H1 (cell line): ENCODE data around the gene GZMM. TPM values are rescaled to one million over a fixed set of nuclear protein-coding genes. Genes with fewer than 3 reads are reported as not detected.

ENCODE experiments used
- CTCF ChIA-PET: fragments of 300-600 bp; sonication (Branson Sonifier 250); formaldehyde crosslinking; loops from one replicate; lab custom pipeline; 2021; ENCODE audit not compliant: partially characterized antibody; lab: Charles Lee
- POLR2A ChIA-PET: fragments of 300-600 bp; sonication (Branson Sonifier 250); formaldehyde crosslinking; loops from one replicate; lab custom pipeline; 2021; ENCODE audit warnings: inconsistent platforms; ENCODE audit not compliant: partially characterized antibody; lab: Charles Lee
- DNase-seq, 2 experiments: peaks; one replicate each; pipeline versions ENCODE4 v3.0.0 to v3.0.0-alpha.2; 2010 to 2022; ENCODE audit warnings: low spot score in 2 of 2, low read depth in 1 of 2, mixed read lengths in 1 of 2
- FAIRE-seq: peaks from 2 replicates; lab custom pipeline; 2011; peaks lifted over from hg19 to GRCh38; lab: Jason Lieb, UNC
- H2AFZ ChIP-seq: 2 replicates; pipeline ENCODE4 v1.8.1; 2012; ENCODE audit warnings: low read length, inconsistent platforms
- H2AK5ac ChIP-seq: 2 replicates; pipeline ENCODE4 v1.6.1; 2013; ENCODE audit warnings: low read depth, low read length
- H2BK120ac ChIP-seq: replicated peaks from 2 replicates; pipeline ENCODE3; 2013; ENCODE audit warnings: low read depth, low read length, inconsistent platforms
- H2BK12ac ChIP-seq: 2 replicates; pipeline ENCODE4 v1.6.1; 2013; ENCODE audit warnings: low read depth, low read length
- H2BK15ac ChIP-seq: 2 replicates; pipeline ENCODE4 v1.6.1; 2013; ENCODE audit warnings: low read length
- H2BK20ac ChIP-seq: 2 replicates; pipeline ENCODE4 v1.6.1; 2013; ENCODE audit warnings: low read length
- H2BK5ac ChIP-seq: 2 replicates; pipeline ENCODE4 v1.6.1; 2013; ENCODE audit warnings: low read depth, low read length
- H3K14ac ChIP-seq: 2 replicates; pipeline ENCODE4 v1.6.1; 2013; ENCODE audit warnings: inconsistent platforms; ENCODE audit not compliant: insufficient read length
- H3K18ac ChIP-seq: 2 replicates; pipeline ENCODE4 v1.6.1; 2013; ENCODE audit warnings: low read length; ENCODE audit errors: extremely low read depth
- H3K23ac ChIP-seq: 2 replicates; pipeline ENCODE4 v1.6.1; 2013; ENCODE audit warnings: inconsistent platforms; ENCODE audit not compliant: insufficient read length
- H3K23me2 ChIP-seq: 2 replicates; pipeline ENCODE4 v1.6.1; 2013; ENCODE audit warnings: low read depth, low read length
- H3K27ac ChIP-seq: 2 replicates; pipeline ENCODE4 v1.6.1; 2011; ENCODE audit warnings: low read depth, low read length, inconsistent platforms
- H3K27me3 ChIP-seq, 4 experiments: replicated peaks in 1 of 4; 1 replicate in 1 of 4; 2 replicates in 3 of 4; pipeline versions ENCODE4 v1.6.1 to v1.8.1; 2011 to 2013; ENCODE audit warnings: low read length in 3 of 4, mild to moderate bottlenecking in 3 of 4, inconsistent platforms in 2 of 4, mixed read lengths in 2 of 4, moderate library complexity in 1 of 4; ENCODE audit not compliant: control insufficient read depth in 3 of 4, insufficient read depth in 3 of 4; ENCODE audit errors: extremely low read depth in 1 of 4
- H3K36me3 ChIP-seq, 4 experiments: 2 replicates each; pipeline versions ENCODE4 v1.6.1 to v1.8.1; 2011 to 2013; ENCODE audit warnings: mild to moderate bottlenecking in 4 of 4, low read length in 3 of 4, moderate library complexity in 2 of 4, control low read depth in 1 of 4, inconsistent platforms in 1 of 4; ENCODE audit not compliant: insufficient read depth in 4 of 4, control insufficient read depth in 2 of 4
- H3K4ac ChIP-seq: replicated peaks from 2 replicates; pipeline ENCODE3; 2013; ENCODE audit warnings: low read length, low read depth, mixed read lengths, inconsistent platforms; ENCODE audit not compliant: insufficient read length
- H3K4me1 ChIP-seq, 4 experiments: replicated peaks in 1 of 4; 1 replicate in 1 of 4; 2 replicates in 3 of 4; pipeline versions ENCODE4 v1.6.1 to v1.8.1; 2011 to 2013; ENCODE audit warnings: low read length in 3 of 4, inconsistent platforms in 2 of 4, mixed read lengths in 1 of 4; ENCODE audit not compliant: insufficient read depth in 4 of 4, control insufficient read depth in 3 of 4
- H3K4me2 ChIP-seq, 2 experiments: 2 replicates each; pipeline versions ENCODE4 v1.6.1 to v1.8.1; 2011 to 2013; ENCODE audit warnings: low read depth in 2 of 2, low read length in 2 of 2, control low read depth in 1 of 2, inconsistent platforms in 1 of 2, mild to moderate bottlenecking in 1 of 2; ENCODE audit not compliant: insufficient read depth in 1 of 2
- H3K4me3 ChIP-seq, 4 experiments: fragments of 200-600, 300-600 bp in 1 of 4; sonication (generic), shearing (Covaris generic), sonication (Bioruptor Twin) in 1 of 4; 2 replicates each; pipeline versions ENCODE4 v1.5.1 to v1.8.1; 2011 to 2016; ENCODE audit warnings: low read length in 4 of 4, low read depth in 3 of 4, control low read depth in 2 of 4, inconsistent platforms in 2 of 4, mild to moderate bottlenecking in 2 of 4, mixed read lengths in 1 of 4, moderate library complexity in 1 of 4; ENCODE audit not compliant: insufficient read depth in 2 of 4; ENCODE audit errors: extremely low read depth in 1 of 4
- H3K56ac ChIP-seq: replicated peaks from 2 replicates; pipeline ENCODE3; 2013; ENCODE audit warnings: low read depth, mild to moderate bottlenecking, mixed read lengths, low read length, inconsistent platforms; ENCODE audit not compliant: insufficient read length
- H3K79me1 ChIP-seq: 2 replicates; pipeline ENCODE4 v1.6.1; 2013; ENCODE audit warnings: low read depth, low read length, control low read depth
- H3K79me2 ChIP-seq, 2 experiments: 2 replicates each; pipeline versions ENCODE4 v1.6.1 to v1.8.1; 2012 to 2013; ENCODE audit warnings: low read length in 2 of 2, mild to moderate bottlenecking in 2 of 2, inconsistent platforms in 1 of 2; ENCODE audit not compliant: insufficient read depth in 2 of 2, control insufficient read depth in 1 of 2
- H3K9ac ChIP-seq, 4 experiments: replicated peaks in 1 of 4; 1 replicate in 1 of 4; 2 replicates in 3 of 4; pipeline versions ENCODE4 v1.6.1 to v1.8.1; 2011 to 2013; ENCODE audit warnings: low read depth in 3 of 4, low read length in 3 of 4, control low read depth in 2 of 4, mild to moderate bottlenecking in 2 of 4, moderate library complexity in 2 of 4, inconsistent platforms in 1 of 4; ENCODE audit errors: extremely low read depth in 1 of 4
- H3K9me3 ChIP-seq, 2 experiments: 2 replicates each; pipeline versions ENCODE4 v1.6.1 to v1.8.1; 2012 to 2013; ENCODE audit warnings: mild to moderate bottlenecking in 2 of 2, moderate library complexity in 2 of 2, control low read depth in 1 of 2, inconsistent platforms in 1 of 2, low read depth in 1 of 2, low read length in 1 of 2, mixed read lengths in 1 of 2; ENCODE audit not compliant: insufficient read depth in 2 of 2
- H4K20me1 ChIP-seq, 2 experiments: replicated peaks in 1 of 2; 2 replicates each; pipeline versions ENCODE3 to v1.8.1; 2011 to 2013; ENCODE audit warnings: inconsistent platforms in 2 of 2, low read length in 2 of 2, mild to moderate bottlenecking in 1 of 2; ENCODE audit not compliant: insufficient read depth in 2 of 2, control insufficient read depth in 1 of 2
- H4K5ac ChIP-seq: 2 replicates; pipeline ENCODE4 v1.6.1; 2013; ENCODE audit warnings: low read length, low read depth, mixed read lengths, inconsistent platforms; ENCODE audit not compliant: insufficient read length
- H4K8ac ChIP-seq: 2 replicates; pipeline ENCODE4 v1.8.0; 2013; ENCODE audit warnings: mild to moderate bottlenecking, moderate library complexity, low read length, inconsistent platforms; ENCODE audit not compliant: insufficient read depth; ENCODE audit errors: extremely low read depth
- H4K91ac ChIP-seq: replicated peaks from 2 replicates; pipeline ENCODE3; 2013; ENCODE audit warnings: low read length, mixed read lengths, inconsistent platforms; ENCODE audit not compliant: insufficient read length
- POLR2AphosphoS5 ChIP-seq: IDR thresholded peaks from 2 replicates; pipeline ENCODE4 v1.6.1; 2011; ENCODE audit warnings: low read depth, low read length
- SRF ChIP-seq: IDR thresholded peaks from 2 replicates; pipeline ENCODE4 v1.6.1; 2011; ENCODE audit warnings: mild to moderate bottlenecking, low read depth, low read length, moderate library complexity
- WGBS, 2 experiments: shearing (Covaris generic) in 1 of 2; methylation state at CpG; one replicate each; pipeline versions ENCODE4 v1.1.6 to v1.1.7; 2013 to 2015; ENCODE audit warnings: low lambda C conversion rate in 2 of 2, mixed read lengths in 2 of 2, inconsistent platforms in 1 of 2, low coverage in 1 of 2, missing lambda C conversion rate in 1 of 2; ENCODE audit not compliant: insufficient replicate concordance in 2 of 2, insufficient coverage in 1 of 2, insufficient read length in 1 of 2; ENCODE audit errors: extremely low coverage in 1 of 2, missing lambda C conversion rate in 1 of 2; 5-methylcytosine and 5-hydroxymethylcytosine counted together
- polyA plus RNA-seq, 7 experiments: library from polyadenylated mRNA; depleted of rRNA in 3 of 7; stranded (reverse) in 5 of 7; unstranded in 2 of 7; fragments of >200 nt in 5 of 7; fragments of 200-250 nt in 2 of 7; gene quantifications; 1 replicate in 5 of 7; 2 replicates in 1 of 7; 4 replicates in 1 of 7; pipeline versions ENCODE4 v1.2.1 to v1.2.3, GENCODE V29; 2011 to 2013; ENCODE audit warnings: missing spikeins in 2 of 7, mixed read lengths in 2 of 7
- total RNA-seq: library from RNA; stranded (reverse); fragmentation: NEBNext Ultra II Directional; extraction: Animal tissue kit (Norgen Biotek cat#: 25700); gene quantifications from 2 replicates; pipeline ENCODE4 v1.2.1, GENCODE V29; 2021
- TF ChIP-seq, protein P1 (sequence below): IDR thresholded peaks from 2 replicates; pipeline ENCODE4 v1.6.1; 2011; ENCODE audit warnings: low read depth, mild to moderate bottlenecking, low read length; ENCODE audit not compliant: insufficient read depth

GZMM gene
- total and polyA plus RNA-seq, 2 of the 8 experiments (the other 6 are each of a cell fraction or from before 2014, with no cell fraction given), result 0.09 to 0.32 TPM

DNA sequence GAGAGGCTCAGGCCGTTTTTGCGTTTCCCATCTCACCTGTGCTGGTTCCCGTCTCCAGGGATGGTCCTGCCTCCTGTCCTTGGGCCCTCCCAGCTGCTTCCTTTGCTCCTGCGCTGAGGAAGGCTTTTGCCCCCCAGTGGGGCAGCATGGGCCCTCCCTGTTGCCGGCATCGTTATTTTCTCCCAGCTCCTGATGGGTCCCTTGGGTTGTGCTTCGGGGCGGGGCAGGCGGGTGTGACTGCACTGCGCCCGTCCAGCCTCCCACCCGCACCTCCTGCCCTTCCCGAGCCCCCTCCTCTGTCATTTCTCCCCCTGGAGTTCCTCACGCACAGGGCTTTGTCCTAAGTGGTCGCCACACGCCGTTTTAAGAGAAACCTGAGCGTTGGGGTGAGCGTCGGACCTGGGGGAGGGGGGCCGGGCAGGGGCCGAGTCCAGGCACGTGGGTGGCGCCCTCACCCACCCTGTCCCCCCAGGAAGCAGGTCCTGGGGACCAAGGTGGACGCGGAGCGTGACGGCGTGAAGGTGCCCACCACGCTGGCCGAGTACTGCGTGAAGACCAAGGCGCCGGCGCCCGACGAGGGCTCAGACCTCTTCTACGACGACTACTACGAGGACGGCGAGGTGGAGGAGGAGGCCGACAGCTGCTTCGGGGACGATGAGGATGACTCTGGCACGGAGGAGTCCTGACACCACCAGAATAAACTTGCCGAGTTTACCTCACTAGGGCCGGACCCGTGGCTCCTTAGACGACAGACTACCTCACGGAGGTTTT is 2.8 kb upstream of the GZMM start:
- Histone ChIP-seq H3K56ac (no peak overlapping the region), H3K4me2 (no peak overlapping the region), H3K4ac (no peak overlapping the region), H3K23me2 (peaks cover 3% of the 10 kb centered on the region; the same call in 1 of the 2 replicates), H2BK12ac (no peak overlapping the region), H3K79me2 (no peaks in the 10 kb centered on the region), H3K79me1 (peaks cover 12% of the 10 kb centered on the region; the same call in 1 of the 2 replicates), H3K27ac (no peak overlapping the region), H4K20me1 (peaks cover 2 to 24% of the 10 kb centered on the region in 2 experiments), H3K4me1 (no peaks in the 10 kb centered on the region; a peak in 1 of 7 replicates), H3K9me3 (no peaks in the 10 kb centered on the region), H3K18ac (no peak overlapping the region), H3K9ac (no peak overlapping the region), H4K91ac (no peak overlapping the region), H3K14ac (no peak overlapping the region), H4K5ac (no peak overlapping the region), H3K4me3 (no peak overlapping the region), H3K27me3 (no peaks in the 10 kb centered on the region), H3K23ac (no peak overlapping the region), H2AFZ (no peak overlapping the region), H2BK120ac (no peak overlapping the region), H4K8ac (no peak overlapping the region), H2BK5ac (no peak overlapping the region), H3K36me3 (peaks cover 6 to 44% (median 21%) of the 10 kb centered on the region in 4 experiments; a peak in 6 of 8 replicates), H2BK20ac (no peak overlapping the region), H2BK15ac (no peak overlapping the region), H2AK5ac (no peak overlapping the region)
- ChIA-PET CTCF (interaction anchor here (1.0 to 2.0 kb wide), 3 partner anchors 8 to 30 kb away, joined by 3 to 7 read pairs (median 4); no protein-coding TSS in a partner anchor), POLR2A (interaction anchor here (0.7 to 4.2 kb wide), 4 partner anchors 9 to 53 kb away, joined by 3 to 43 read pairs (median 12); partner anchors contain the start of gene CDC34)
- TF ChIP-seq POLR2AphosphoS5, result no peak
- no peak for TF ChIP-seq SRF
- TF ChIP-seq, protein P1, sequence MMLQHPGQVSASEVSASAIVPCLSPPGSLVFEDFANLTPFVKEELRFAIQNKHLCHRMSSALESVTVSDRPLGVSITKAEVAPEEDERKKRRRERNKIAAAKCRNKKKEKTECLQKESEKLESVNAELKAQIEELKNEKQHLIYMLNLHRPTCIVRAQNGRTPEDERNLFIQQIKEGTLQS, result no peak
- DNase-seq (no peak), FAIRE-seq (no peak)
- WGBS, 2 experiments, result 94% methylated on average over 42 of the region's 51 CpGs; no CpG with 5 or more reads in 1 of the 2 experiments
